ENCODE data around the gene SLBP.
"Not testable (repeated sequence)": the region's sequence is repeated elsewhere in the genome, so short reads cannot be mapped to it uniquely, and the experiment has no call there.

Gene SLBP

GRCh38 chr4:1673671-1674070 is 38.4 kb downstream of the SLBP start:
- DNase-seq: no peak

- not testable (repeated sequence) for DNase-seq
Observed at GRCh38 chr4:1671011-1671410, 41.1 kb downstream of the SLBP start.

DNA sequence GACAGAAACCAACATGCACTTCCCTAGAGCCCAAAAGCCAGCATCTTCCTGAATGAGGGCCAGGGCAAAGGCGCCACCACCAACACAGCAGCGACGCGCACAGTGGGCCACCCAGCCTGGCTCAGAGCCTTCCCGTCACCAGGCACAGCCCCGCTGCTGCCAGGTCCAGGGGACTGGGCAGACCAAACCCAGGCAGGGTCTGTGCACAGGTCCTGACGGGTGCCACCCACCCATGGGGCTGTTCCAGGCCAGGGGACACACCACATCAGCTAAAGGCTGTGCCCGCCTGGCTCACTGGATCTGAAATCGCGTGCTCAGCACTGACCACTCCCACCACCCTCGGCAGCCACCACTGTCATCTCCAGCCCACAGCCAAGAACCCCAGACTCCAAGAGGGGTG is 41.8 kb downstream of the SLBP start:
- DNase-seq: no peak

- DNase-seq: no peak
Observed at GRCh38 chr4:1669850-1670249, 42.3 kb downstream of the SLBP start.

DNA sequence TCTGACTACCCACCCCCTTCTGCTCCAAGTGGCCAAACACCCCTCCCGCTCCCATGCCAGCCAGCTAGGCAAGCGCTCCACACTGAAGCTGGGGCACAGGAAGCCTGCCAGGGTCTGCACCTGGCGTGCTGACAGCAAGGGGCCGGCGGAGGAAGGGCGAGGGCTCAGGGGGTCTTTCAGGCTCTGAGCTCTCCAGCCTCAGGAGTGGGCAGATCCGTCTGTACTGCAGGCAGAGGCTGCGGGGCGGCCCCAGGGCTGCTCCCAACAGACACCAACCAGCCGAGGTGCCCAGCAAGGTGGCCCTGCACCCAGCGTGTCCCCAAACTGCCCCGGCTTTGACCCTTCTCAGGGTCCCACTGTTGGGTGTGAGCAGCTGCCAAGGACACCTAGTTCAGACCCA is 42.8 kb downstream of the SLBP start:
- no peak for DNase-seq

GRCh38 chr4:1668488-1668840 is 43.7 kb downstream of the SLBP start:
- no peak for DNase-seq

DNA sequence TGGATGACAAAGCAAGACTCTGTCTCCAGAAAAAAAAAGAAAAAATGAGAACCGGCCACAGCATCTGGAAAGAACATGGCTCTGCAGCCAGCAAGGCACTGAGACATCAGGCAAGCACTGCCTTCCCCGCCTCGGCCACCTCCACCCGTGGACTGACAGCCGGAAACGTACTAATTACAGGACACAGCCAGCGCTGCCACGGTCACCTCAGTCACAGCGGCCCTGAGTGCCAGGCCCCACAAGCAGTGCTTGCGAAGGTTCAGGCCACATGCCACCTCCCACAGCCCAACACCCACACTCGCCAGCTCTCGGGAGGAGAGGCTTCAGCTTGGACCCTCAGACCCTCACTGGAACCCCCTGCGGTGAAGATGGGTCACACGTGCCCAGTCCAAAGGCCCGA is 44.8 kb downstream of the SLBP start:
- no peak for DNase-seq

DNA sequence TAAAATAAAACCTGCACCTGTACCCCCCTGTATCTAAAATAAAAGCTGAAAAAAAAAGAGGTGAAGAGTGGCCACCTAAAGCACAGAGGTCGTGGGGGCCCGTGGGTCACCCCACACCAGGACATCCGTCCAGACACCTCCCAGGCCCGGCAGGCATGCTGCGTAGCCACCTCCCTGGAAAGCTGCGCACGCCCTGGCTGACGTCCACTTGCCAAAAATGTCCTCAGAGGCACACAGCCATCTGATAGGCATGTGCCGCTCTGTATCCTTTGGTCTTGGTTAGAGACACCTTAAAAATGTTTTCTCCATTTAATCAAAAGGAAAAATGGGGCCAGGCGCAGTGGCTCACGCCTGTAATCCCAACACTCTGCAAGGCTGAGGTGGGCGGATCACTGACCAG is 45.7 kb downstream of the SLBP start:
- no peak for DNase-seq

GRCh38 chr4:1664141-1664540 is 48.0 kb downstream of the SLBP start:
- DNase-seq: no peak

GRCh38 chr4:1663549-1663948 is 48.6 kb downstream of the SLBP start:
- no peak for DNase-seq

- DNase-seq: no peak
Observed at GRCh38 chr4:1661695-1662094, 50.4 kb downstream of the SLBP start.

DNA sequence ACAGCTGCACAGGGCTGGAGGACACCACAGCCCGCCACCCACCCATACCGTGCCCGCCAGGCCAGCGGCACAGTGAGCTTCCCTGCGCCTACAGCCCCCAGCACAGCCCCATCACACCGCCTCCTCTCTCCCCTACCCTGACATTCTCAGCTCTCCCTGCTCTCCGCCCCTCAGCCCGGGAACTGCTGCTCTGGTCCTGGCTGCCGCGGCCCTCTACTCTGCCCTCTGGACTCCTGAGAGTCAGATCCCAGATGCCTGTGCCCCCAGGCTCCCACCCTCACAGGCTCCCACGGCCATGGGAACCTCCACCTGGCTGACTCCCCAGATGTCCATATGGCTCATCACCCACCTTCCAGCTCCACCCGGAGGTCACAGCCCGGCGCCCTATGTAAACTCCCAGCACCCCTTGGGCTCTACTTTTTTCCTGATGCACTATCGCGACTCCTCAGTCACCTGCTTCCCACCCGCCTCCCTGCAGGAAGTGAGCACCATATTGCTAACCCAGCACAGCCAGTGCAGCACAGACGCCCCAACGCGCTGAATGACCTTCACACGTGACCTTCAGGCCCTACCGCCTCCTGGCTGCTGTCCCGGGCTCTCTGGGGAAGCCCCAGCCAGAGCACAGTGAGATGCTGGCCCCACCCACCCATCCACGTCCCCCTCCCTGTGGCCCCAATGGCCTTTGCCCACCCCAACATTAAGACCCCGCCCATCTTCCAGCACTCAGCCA is 51.0 kb downstream of the SLBP start:
- DNase-seq: no peak

- no peak for DNase-seq
Observed at GRCh38 chr4:1659104-1660043, 52.7 kb downstream of the SLBP start.

DNA sequence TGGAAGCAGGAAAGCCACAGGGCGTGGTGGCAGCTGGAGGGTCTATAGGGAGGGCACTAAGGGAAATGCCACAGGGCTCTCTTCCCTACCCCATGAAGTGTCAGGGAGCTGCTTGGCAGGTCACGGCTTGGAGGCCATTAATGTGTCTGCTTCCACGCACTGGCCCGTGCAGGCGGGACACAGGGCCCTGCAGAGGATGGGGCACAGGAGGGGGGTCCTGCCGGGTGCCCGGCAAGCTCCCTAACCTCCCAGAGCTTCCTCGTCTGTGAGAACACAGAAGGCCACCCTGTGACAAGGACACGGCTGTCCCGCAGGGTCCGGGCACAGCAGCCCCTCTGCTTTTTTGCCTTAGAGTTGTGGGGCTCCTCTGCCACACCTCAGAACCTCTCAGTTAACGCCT is 53.5 kb downstream of the SLBP start:
- no peak for DNase-seq

GRCh38 chr4:1658146-1658545 is 54.0 kb downstream of the SLBP start:
- DNase-seq: no peak

GRCh38 chr4:1656986-1657385 is 55.1 kb downstream of the SLBP start:
- no peak for DNase-seq

GRCh38 chr4:1656132-1656531 is 56.0 kb downstream of the SLBP start:
- DNase-seq: no peak

- DNase-seq: no peak
Observed at GRCh38 chr4:1655676-1656075, 56.4 kb downstream of the SLBP start.

GRCh38 chr4:1655081-1655480 is 57.0 kb downstream of the SLBP start:
- no peak for DNase-seq

DNA sequence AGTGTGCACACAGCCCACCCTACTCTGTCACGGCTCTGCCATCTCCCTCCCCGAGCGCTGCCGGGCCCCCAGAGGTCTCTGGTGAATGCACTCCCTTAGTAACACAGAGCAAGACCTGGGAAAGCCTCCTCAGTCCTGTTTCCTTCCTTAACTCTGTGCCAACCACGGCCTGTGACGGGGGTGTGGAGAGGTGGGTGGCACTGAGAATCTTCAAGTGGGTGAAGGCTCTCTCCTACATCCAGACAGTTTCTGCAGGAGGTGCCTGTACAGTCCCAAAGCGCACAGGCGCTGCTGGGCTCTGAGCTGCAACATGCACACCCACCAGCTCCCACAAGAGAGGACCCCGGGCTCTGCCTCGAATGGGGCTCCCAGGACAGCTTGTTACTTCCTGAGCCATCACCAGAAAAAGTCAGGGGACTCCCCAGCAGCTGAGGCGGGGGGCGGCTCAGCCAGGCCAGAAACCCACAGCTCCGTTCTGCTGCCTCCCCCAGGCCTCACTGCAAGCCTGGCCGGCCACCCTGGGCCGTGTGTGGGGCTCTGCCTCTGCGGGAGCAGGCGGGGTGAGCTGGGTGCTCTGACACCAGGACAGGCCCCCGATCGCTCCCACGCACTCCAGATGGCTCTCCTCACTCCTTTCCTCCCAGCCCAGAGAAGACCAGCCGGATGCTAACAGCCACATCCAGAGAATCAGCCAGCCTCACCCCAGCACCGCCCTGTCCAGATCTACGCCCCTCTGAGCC is 57.7 kb downstream of the SLBP start:
- DNase-seq: no peak

DNA sequence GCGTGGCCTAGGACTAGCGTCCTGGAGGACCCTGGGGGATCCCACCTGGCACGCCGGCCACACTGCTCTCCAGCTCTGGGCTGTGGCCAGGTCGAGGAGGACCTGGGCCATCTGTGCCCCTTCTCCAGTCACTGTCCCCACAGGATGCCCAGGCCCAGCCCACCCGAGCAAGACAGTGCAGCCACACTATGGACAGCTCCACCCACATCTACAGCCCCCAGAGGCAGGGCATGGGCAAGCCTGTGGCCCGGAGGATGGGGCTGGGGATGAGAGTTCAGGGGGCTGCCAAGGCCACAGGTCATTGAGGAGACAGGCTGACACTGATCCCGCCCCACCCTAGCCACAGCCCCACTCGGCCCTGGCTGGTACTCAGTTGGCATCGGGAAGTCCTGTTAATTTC is 58.3 kb downstream of the SLBP start:
- DNase-seq: no peak

GRCh38 chr4:1652088-1652487 is 60.0 kb downstream of the SLBP start:
- DNase-seq: no peak

- DNase-seq: no peak
Observed at GRCh38 chr4:1651609-1652008, 60.5 kb downstream of the SLBP start.

- no peak for DNase-seq
Observed at GRCh38 chr4:1648962-1649361, 63.2 kb downstream of the SLBP start.
